GM18499 (cell line): ENCODE results near the gene STYX.
"Not testable (repeated sequence)": the region's sequence is repeated elsewhere in the genome, so short reads cannot be mapped to it uniquely, and the experiment has no call there.

Source experiments
- ATAC-seq: cut with Tn5 transposase; IDR thresholded peaks from one replicate; pipeline ENCODE4 v1.9.1; 2021; ENCODE audit warnings: moderate number of reproducible peaks; ENCODE audit not compliant: insufficient read depth, unreplicated experiment

The STYX gene

GRCh38 chr14:52723514-52724359 is 6.2 kb upstream of the STYX start:
- ATAC-seq = no peak

GRCh38 chr14:52724360-52724644 is 5.7 kb upstream of the STYX start:
- ATAC-seq = no peak

GRCh38 chr14:52727509-52727908 is 2.5 kb upstream of the STYX start:
- ATAC-seq = not testable (repeated sequence)

GRCh38 chr14:52729035-52729434 is 931 bp upstream of the STYX start:
- ATAC-seq = not testable (repeated sequence)

GRCh38 chr14:52729585-52729924 is 411 bp upstream of the STYX start:
- peak; percentile 87 for ATAC-seq

GRCh38 chr14:52730709-52731111 is 744 bp downstream of the STYX start:
- ATAC-seq = no peak

GRCh38 chr14:52733824-52734223 is 3.9 kb downstream of the STYX start:
- no peak for ATAC-seq

- no peak for ATAC-seq
These were observed 6.0 kb downstream of the STYX start for GRCh38 chr14:52735921-52736489.

GRCh38 chr14:52738409-52738808 is 8.4 kb downstream of the STYX start:
- ATAC-seq = no peak

- no peak for ATAC-seq
These were observed 10.8 kb downstream of the STYX start for GRCh38 chr14:52740751-52741150.

- no peak for ATAC-seq
These were observed 11.9 kb downstream of the STYX start for GRCh38 chr14:52741865-52742264.

GRCh38 chr14:52748647-52749292 is 18.8 kb downstream of the STYX start:
- no peak for ATAC-seq

GRCh38 chr14:52755607-52756316 is 25.8 kb downstream of the STYX start:
- no peak for ATAC-seq

GRCh38 chr14:52759145-52759544 is 29.2 kb downstream of the STYX start:
- ATAC-seq = no peak

- ATAC-seq = not testable (repeated sequence)
These were observed 33.0 kb downstream of the STYX start for GRCh38 chr14:52762923-52763322.

- no peak for ATAC-seq
These were observed 37.3 kb downstream of the STYX start for GRCh38 chr14:52767058-52767833.

GRCh38 chr14:52769887-52770286 is 39.9 kb downstream of the STYX start:
- no peak for ATAC-seq

GRCh38 chr14:52776816-52777215 is 46.9 kb downstream of the STYX start:
- ATAC-seq = no peak

GRCh38 chr14:52778702-52779101 is 48.7 kb downstream of the STYX start:
- no peak for ATAC-seq

- ATAC-seq = no peak
These were observed 50.9 kb downstream of the STYX start for GRCh38 chr14:52780893-52781292.
